ENCODE measurements around the gene SMPD3.

DNA sequence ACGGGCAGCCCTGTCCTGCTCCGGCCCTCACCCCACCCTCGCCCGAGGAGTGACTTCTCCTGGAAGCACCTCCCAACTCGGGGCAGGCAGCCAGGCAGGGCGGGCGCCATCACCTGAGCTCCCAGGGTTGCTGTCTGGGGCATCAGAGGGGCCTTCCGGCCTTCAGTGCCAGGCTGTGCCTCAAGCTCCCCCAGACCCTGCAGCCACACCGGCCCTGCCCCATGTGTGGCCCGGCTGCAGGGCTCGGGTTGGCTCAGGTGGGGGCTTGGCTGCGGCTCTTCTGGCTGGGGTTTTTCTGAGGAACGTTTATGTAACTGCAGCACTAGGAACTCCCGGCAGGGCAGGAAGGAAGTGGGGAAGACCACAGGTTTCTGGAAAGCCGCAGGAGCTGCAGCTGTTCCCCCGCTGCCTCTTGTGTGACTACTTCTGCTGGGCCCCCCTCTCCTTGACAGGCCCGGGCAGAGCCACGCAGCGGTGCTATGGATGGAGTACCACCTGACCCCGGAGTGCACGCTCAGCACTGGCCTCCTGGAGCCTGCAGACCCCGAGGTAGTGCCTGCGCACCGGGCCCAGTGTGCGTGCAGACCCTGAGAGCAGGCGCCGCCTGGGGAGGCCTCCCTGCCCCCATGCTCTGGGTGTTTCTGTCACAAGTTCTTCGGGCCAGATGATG lies 91.9 kb downstream of the SMPD3 start:
- no peak for TF ChIP-seq CTCF (conservative IDR thresholded peaks at IDR 0.05; ENCODE audit: low read length)
- TF ChIP-seq EZH2phosphoT487 (IDR thresholded peaks at IDR 0.05; ENCODE audit: borderline replicate concordance), result no peak

Measured in Loucy (cell line).